ENCODE measurements around the gene SNAP23.
A peak's percentile ranks its signal among the peaks of the same experiment; 100 is the strongest.
"Not testable (repeated sequence)": the region's sequence is repeated elsewhere in the genome, so short reads cannot be mapped to it uniquely, and the experiment has no call there.

SNAP23 gene

GRCh38 chr15:42508263-42508690 is 12.8 kb downstream of the SNAP23 start:
- H3K4me1 ChIP-seq (ENCODE audit: insufficient read depth, low read length): 0 out of 2 replicates have a peak, but pooled peaks cover 8% of the 10 kb centered on the region
- no peaks in the 10 kb centered on the region for H3K9me3 ChIP-seq (ENCODE audit: control insufficient read depth, insufficient read depth, low read length)
- no peaks in the 10 kb centered on the region for H3K36me3 ChIP-seq (ENCODE audit: insufficient read depth, low read length)
- no peak overlapping the region for H3K9ac ChIP-seq (ENCODE audit: low read depth, low read length)

GRCh38 chr15:42510258-42511006 is 15.0 kb downstream of the SNAP23 start:
- H3K4me1 ChIP-seq (ENCODE audit: insufficient read depth, low read length): no peaks in the 10 kb centered on the region
- no peak overlapping the region for H3K9ac ChIP-seq (ENCODE audit: low read depth, low read length)
- H3K36me3 ChIP-seq (ENCODE audit: insufficient read depth, low read length): no peaks in the 10 kb centered on the region; the same call in 1 of the 2 replicates
- H3K9me3 ChIP-seq (ENCODE audit: control insufficient read depth, insufficient read depth, low read length): no peaks in the 10 kb centered on the region

GRCh38 chr15:42511007-42511391 is 15.6 kb downstream of the SNAP23 start:
- Histone ChIP-seq H3K4me1 (ENCODE audit: insufficient read depth, low read length) (no peaks in the 10 kb centered on the region), H3K9me3 (ENCODE audit: control insufficient read depth, insufficient read depth, low read length) (no peaks in the 10 kb centered on the region), H3K9ac (ENCODE audit: low read depth, low read length) (no peak overlapping the region), H3K36me3 (ENCODE audit: insufficient read depth, low read length) (no peaks in the 10 kb centered on the region; the same call in 1 of the 2 replicates)

- Histone ChIP-seq H3K36me3 (ENCODE audit: insufficient read depth, low read length) (peaks cover 3% of the 10 kb centered on the region; the same call in 1 of the 2 replicates), H3K4me1 (ENCODE audit: insufficient read depth, low read length) (no peaks in the 10 kb centered on the region), H3K9me3 (ENCODE audit: control insufficient read depth, insufficient read depth, low read length) (no peaks in the 10 kb centered on the region), H3K9ac (ENCODE audit: low read depth, low read length) (no peak overlapping the region)
These were observed 27.9 kb downstream of the SNAP23 start for GRCh38 chr15:42523331-42523730.

- no peaks in the 10 kb centered on the region for H3K4me1 ChIP-seq (ENCODE audit: insufficient read depth, low read length)
- no peaks in the 10 kb centered on the region for H3K9me3 ChIP-seq (ENCODE audit: control insufficient read depth, insufficient read depth, low read length)
- H3K9ac ChIP-seq (ENCODE audit: low read depth, low read length): no peak overlapping the region
- H3K36me3 ChIP-seq (ENCODE audit: insufficient read depth, low read length): peaks cover 2% of the 10 kb centered on the region
These were observed 33.5 kb downstream of the SNAP23 start for GRCh38 chr15:42528970-42529369.

- no peaks in the 10 kb centered on the region for H3K4me1 ChIP-seq (ENCODE audit: insufficient read depth, low read length)
- H3K9ac ChIP-seq (ENCODE audit: low read depth, low read length): no peak overlapping the region
- no peaks in the 10 kb centered on the region for H3K9me3 ChIP-seq (ENCODE audit: control insufficient read depth, insufficient read depth, low read length)
- H3K36me3 ChIP-seq (ENCODE audit: insufficient read depth, low read length): peaks cover 2% of the 10 kb centered on the region
These were observed 37.8 kb downstream of the SNAP23 start for GRCh38 chr15:42533246-42533645.

GRCh38 chr15:42544853-42545629 is 49.6 kb downstream of the SNAP23 start:
- Histone ChIP-seq H3K4me1 (ENCODE audit: insufficient read depth, low read length) (no peaks in the 10 kb centered on the region), H3K9me3 (ENCODE audit: control insufficient read depth, insufficient read depth, low read length) (no peaks in the 10 kb centered on the region), H3K9ac (ENCODE audit: low read depth, low read length) (no peak overlapping the region), H3K36me3 (ENCODE audit: insufficient read depth, low read length) (peaks cover 4% of the 10 kb centered on the region; the same call in 1 of the 2 replicates)

GRCh38 chr15:42547918-42548248 is 52.4 kb downstream of the SNAP23 start:
- Histone ChIP-seq H3K9ac (ENCODE audit: low read depth, low read length) (peak overlapping the region; percentile 94), H3K36me3 (ENCODE audit: insufficient read depth, low read length) (peaks cover 4% of the 10 kb centered on the region; the same call in 1 of the 2 replicates), H3K9me3 (ENCODE audit: control insufficient read depth, insufficient read depth, low read length) (no peaks in the 10 kb centered on the region), H3K4me1 (ENCODE audit: insufficient read depth, low read length) (no peaks in the 10 kb centered on the region)

- H3K4me1 ChIP-seq (ENCODE audit: insufficient read depth, low read length): no peaks in the 10 kb centered on the region
- H3K36me3 ChIP-seq (ENCODE audit: insufficient read depth, low read length): peaks cover 4% of the 10 kb centered on the region; the same call in 1 of the 2 replicates
- peak within 1 kb of the TSS; percentile 94 for H3K9ac ChIP-seq (ENCODE audit: low read depth, low read length)
- H3K9me3 ChIP-seq (ENCODE audit: control insufficient read depth, insufficient read depth, low read length): no peaks in the 10 kb centered on the region
These were observed 53.0 kb downstream of the SNAP23 start, which contains the start of the genes HAUS2 and LRRC57 for GRCh38 chr15:42548249-42549031. TSS of gene HAUS2 (plus strand) at chr15:42548838. CDS start at chr15:42548873, 35 bp downstream. TSS of gene LRRC57 (minus strand) at chr15:42548793. CDS start at chr15:42548434, 359 bp downstream.

- Histone ChIP-seq H3K4me1 (ENCODE audit: insufficient read depth, low read length) (no peaks in the 10 kb centered on the region), H3K9ac (ENCODE audit: low read depth, low read length) (peak overlapping the region; percentile 94), H3K9me3 (ENCODE audit: control insufficient read depth, insufficient read depth, low read length) (no peaks in the 10 kb centered on the region), H3K36me3 (ENCODE audit: insufficient read depth, low read length) (no peaks in the 10 kb centered on the region; the same call in 1 of the 2 replicates)
These were observed 53.6 kb downstream of the SNAP23 start for GRCh38 chr15:42549032-42549491.

- Histone ChIP-seq H3K9ac (ENCODE audit: low read depth, low read length) (peak overlapping the region; percentile 94; the same call in 1 of the 2 replicates), H3K4me1 (ENCODE audit: insufficient read depth, low read length) (no peaks in the 10 kb centered on the region), H3K36me3 (ENCODE audit: insufficient read depth, low read length) (no peaks in the 10 kb centered on the region; the same call in 1 of the 2 replicates), H3K9me3 (ENCODE audit: control insufficient read depth, insufficient read depth, low read length) (no peaks in the 10 kb centered on the region)
These were observed 54.4 kb downstream of the SNAP23 start for GRCh38 chr15:42549741-42550392.

GRCh38 chr15:42553554-42553953 is 58.1 kb downstream of the SNAP23 start:
- H3K4me1 ChIP-seq (ENCODE audit: insufficient read depth, low read length): no peaks in the 10 kb centered on the region
- no peaks in the 10 kb centered on the region for H3K9me3 ChIP-seq (ENCODE audit: control insufficient read depth, insufficient read depth, low read length)
- H3K36me3 ChIP-seq (ENCODE audit: insufficient read depth, low read length): no peaks in the 10 kb centered on the region
- no peak overlapping the region for H3K9ac ChIP-seq (ENCODE audit: low read depth, low read length)

GRCh38 chr15:42556550-42557207 is 61.2 kb downstream of the SNAP23 start:
- H3K36me3 ChIP-seq (ENCODE audit: insufficient read depth, low read length): peaks cover 14% of the 10 kb centered on the region; the same call in 1 of the 2 replicates

More at GRCh38 chr15:42556550-42557207, 61.2 kb downstream of the SNAP23 start:
- not testable (repeated sequence) for H3K9me3 ChIP-seq (ENCODE audit: control insufficient read depth, insufficient read depth, low read length); H3K9ac ChIP-seq (ENCODE audit: low read depth, low read length); H3K4me1 ChIP-seq (ENCODE audit: insufficient read depth, low read length)
